Urinary bladder (tissue), 4 donors: ENCODE measurements around the gene ZNF804B. TPM values are rescaled to one million over a fixed set of nuclear protein-coding genes. Genes with fewer than 3 reads are reported as not detected.
A peak's percentile ranks its signal among the peaks of the same experiment; 100 is the strongest.

ENCODE experiments used
- DNase-seq: peaks from one replicate; pipeline ENCODE4 v3.0.0-alpha.2; 2015; ENCODE audit errors: extremely low spot score
- H3K27ac ChIP-seq: one replicate; pipeline ENCODE4 v1.5.1; 2013; ENCODE audit warnings: low read depth, mild to moderate bottlenecking, moderate library complexity
- H3K36me3 ChIP-seq: one replicate; pipeline ENCODE4 v1.6.1; 2013; ENCODE audit warnings: mild to moderate bottlenecking, moderate library complexity; ENCODE audit not compliant: insufficient read depth
- H3K4me1 ChIP-seq: one replicate; pipeline ENCODE4 v1.6.1; 2013; ENCODE audit warnings: mild to moderate bottlenecking, moderate library complexity; ENCODE audit not compliant: insufficient read depth
- H3K4me3 ChIP-seq: one replicate; pipeline ENCODE4 v1.5.1; 2013; ENCODE audit warnings: low read depth, low read length
- WGBS: extraction: QIAGEN DNeasy Blood & Tissue Kit; methylation state at CpG from one replicate; pipeline ENCODE4 v1.1.7; 2013; 5-methylcytosine and 5-hydroxymethylcytosine counted together
- polyA plus RNA-seq: library from polyadenylated mRNA; stranded (reverse); fragments of 200-250 nt; gene quantifications from one replicate; pipeline ENCODE4 v1.2.3, GENCODE V29; 2013
- small RNA-seq: library from RNA; depleted of rRNA; stranded (forward); fragments of <200 nt; gene quantifications from one replicate; pipeline ENCODE3, GENCODE V24; 2014
- total RNA-seq: library from RNA; depleted of rRNA; stranded (reverse); fragments of >200 nt; gene quantifications from one replicate; pipeline ENCODE4 v1.2.3, GENCODE V29; 2014
- donor health status: healthy with polysubstance abuse.
- donor health status: healthy.

The ZNF804B gene
- total and polyA plus RNA-seq, 2 donors: 1.2 TPM; not detected in 1

DNA sequence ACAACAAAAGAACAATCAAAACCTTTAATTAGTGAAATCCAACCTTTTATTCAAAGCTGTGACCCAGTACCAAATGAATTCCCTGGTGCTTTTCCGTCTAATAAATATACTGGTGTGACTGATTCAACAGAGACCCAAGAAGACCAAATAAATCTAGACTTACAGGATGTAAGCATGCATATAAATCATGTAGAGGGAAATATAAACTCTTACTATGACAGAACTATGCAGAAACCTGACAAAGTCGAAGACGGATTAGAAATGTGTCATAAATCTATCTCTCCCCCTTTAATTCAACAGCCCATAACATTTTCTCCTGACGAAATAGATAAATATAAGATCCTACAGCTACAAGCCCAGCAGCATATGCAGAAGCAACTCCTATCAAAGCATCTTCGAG, 576.6 kb downstream of the ZNF804B start:
- no peak overlapping the region for H3K27ac ChIP-seq
- DNase-seq: no peak
- H3K4me1 ChIP-seq: no peaks in the 10 kb centered on the region
- H3K36me3 ChIP-seq: no peaks in the 10 kb centered on the region
- 31% methylated on average over 5 of the region's 5 CpGs for WGBS
- H3K4me3 ChIP-seq: no peak overlapping the region

DNA sequence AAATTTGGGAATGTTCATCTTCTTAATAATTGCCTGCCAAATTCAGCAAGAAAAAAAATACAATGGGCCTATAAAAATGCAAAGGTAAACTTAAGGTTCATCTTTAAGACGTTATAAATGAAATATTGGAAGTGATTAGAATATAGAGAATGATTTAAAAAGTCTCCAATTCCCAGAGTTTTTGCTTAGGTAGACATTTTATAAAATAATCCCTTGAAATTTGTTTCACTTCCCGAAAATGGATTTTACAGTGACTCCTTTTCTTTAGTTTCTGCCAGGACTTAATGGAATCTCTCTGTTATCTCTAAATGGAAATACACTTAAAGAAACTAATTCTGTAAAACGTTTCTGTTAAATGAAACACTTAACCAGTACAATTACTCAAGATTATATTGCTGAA, 580.2 kb downstream of the ZNF804B start:
- Histone ChIP-seq H3K4me1 (no peaks in the 10 kb centered on the region), H3K27ac (no peak overlapping the region), H3K36me3 (no peaks in the 10 kb centered on the region), H3K4me3 (no peak overlapping the region)
- WGBS: 43% methylated on average over 3 of the region's 3 CpGs
- DNase-seq: peak; percentile 8

DNA sequence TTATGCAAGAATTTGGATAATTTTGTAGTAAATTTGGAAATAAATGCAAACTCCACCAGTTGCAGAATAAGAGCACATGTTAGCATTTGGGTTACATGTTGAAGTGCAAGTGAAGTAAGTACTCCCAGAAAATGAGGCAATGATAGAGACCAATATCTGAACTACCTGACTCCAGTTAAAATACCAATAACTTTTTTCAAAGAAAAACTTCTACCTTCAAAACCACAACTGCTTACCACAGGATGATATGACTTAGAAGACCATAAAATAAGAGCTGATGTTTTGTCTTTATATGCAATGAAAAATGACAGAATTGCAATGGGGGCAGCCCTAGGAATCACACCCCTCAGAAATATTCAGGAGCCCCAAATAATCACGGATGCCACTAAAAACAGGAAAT, 597.6 kb downstream of the ZNF804B start:
- no peak for DNase-seq
- Histone ChIP-seq H3K4me3 (no peak overlapping the region), H3K36me3 (no peaks in the 10 kb centered on the region), H3K27ac (no peak overlapping the region), H3K4me1 (no peaks in the 10 kb centered on the region)
- 48% methylated on average over 1 of the region's 1 CpG for WGBS

DNA sequence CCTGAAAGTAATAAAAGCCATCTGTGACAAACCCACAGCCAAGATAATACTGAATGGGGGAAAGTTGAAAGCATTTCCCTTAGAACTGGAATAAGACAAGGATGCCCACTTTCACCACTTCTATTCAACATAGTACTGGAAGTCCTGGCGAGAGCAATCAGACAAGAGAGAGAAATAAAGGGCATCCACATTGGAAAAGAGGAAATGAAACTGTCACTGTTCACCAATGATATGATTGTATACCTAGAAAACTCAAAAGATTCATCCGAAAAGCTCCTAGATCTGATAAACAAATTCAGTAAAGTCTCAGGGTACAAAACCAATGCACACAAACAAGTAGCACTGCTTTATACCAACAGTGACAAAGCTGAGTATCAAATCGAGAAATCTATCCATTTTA, 617.7 kb downstream of the ZNF804B start:
- Histone ChIP-seq H3K4me3 (no peak overlapping the region), H3K27ac (no peak overlapping the region), H3K36me3 (no peaks in the 10 kb centered on the region), H3K4me1 (no peaks in the 10 kb centered on the region)
- DNase-seq: no peak
- 87% methylated on average over 3 of the region's 3 CpGs for WGBS

DNA sequence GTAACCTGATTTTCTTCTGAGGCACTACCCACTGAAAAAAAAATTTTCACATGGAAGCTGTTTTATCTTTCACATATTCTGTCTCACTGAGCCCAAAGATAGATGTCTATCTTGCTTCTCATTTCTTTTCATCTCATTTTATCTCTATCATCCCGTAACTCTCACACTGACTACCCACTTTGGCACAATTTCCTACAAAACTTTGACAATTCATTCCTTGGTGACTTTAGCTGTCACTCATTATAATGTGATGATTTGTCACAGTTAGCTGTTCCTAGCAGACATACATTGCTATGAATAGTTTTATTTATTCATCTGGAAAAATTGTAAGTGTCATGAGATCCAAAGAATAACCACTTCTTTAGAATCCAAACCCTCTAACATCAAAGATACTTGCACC, 625.9 kb downstream of the ZNF804B start:
- H3K36me3 ChIP-seq: no peaks in the 10 kb centered on the region
- no peak for DNase-seq
- no peak overlapping the region for H3K27ac ChIP-seq
- no peak overlapping the region for H3K4me3 ChIP-seq
- 84% methylated on average over 1 of the region's 1 CpG for WGBS
- no peaks in the 10 kb centered on the region for H3K4me1 ChIP-seq

Small RNA genes within 50 kb of the gene (small RNA-seq; reads per million reads assigned to genes)
- gene AC002127.1: not detected

Other genes with a start within 250 kb of the ZNF804B start
- gene TEX47, start 36.0 kb downstream of the ZNF804B start, total RNA-seq: not detected
- not detected for gene TEX47, start 36.0 kb downstream of the ZNF804B start, polyA plus RNA-seq